Glomerular visceral epithelial cell (primary cell): Measurements from ENCODE around the gene HHATL.
"Not testable (repeated sequence)": the region's sequence is repeated elsewhere in the genome, so short reads cannot be mapped to it uniquely, and the experiment has no call there.

Experiments used
- DNase-seq: peaks from one replicate; pipeline ENCODE4 v3.0.0-alpha.2; 2016; ENCODE audit errors: extremely low spot score

Gene HHATL

DNA sequence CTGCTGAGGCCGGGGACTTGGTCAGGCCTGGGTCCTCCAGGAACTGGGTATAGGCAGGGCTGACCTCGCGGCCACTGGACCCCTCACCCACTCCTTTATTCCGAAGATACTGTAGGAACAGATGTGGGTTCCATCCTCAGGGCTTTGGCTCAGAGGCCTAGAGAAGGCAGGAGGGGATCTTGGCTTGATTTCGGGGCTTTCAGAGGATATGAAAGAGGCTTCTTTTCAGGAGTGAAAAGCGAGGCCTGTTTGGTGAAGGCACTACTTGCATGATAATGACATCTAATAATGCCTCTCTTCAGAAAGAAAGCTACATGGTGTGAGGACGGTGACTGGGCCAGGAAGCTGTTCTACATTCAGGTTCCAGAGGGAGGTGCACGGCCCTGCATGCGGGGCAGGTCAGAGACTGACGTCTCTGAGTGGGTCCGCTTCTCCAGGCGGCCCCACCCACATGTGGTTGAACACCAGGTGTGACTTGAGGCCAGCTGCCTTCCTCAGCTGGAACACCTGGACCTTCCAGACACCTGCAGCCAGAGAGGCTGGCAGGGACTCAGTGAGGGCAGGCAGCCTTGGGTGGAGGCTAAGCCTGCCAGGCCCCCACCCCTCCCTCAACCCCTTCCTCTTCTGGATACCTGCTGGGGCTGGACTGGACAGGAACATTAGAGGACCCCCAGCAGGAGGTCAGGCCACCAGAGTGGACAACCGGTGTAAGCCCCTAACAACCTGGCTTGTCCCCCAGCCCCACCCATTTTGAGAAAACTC lies 31.1 kb upstream of the HHATL start:
- DNase-seq = no peak

DNA sequence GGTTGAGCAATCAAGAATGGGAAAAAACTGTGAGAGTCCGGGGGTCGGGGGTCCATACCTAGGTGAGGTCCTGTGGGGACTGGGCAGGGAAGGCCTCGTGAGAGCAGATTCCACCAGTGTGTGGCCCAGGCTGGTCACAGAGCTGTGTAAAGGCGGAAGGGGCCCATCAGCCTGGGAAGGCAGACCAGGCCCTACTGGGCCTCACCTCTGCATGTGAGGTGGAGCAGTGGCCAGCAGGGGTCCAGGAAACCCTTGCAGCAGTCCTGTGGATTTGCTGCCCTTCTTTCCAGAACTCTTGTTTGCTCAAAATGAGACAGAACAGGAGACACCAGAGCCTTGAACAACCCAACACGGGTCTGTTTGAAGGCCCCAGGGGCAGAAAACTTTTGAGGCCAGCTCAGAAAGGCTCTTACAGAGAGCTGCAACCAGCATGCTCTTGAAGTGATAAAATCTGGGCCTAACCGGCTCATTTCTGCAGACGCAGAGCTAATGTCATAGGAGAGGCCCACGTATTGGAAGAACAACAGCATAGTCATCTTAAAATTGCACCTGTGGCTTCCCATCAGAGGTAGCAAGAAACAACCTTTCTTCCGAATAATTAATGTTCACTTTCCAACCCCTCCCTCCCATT lies 30.3 kb upstream of the HHATL start:
- DNase-seq = no peak

DNA sequence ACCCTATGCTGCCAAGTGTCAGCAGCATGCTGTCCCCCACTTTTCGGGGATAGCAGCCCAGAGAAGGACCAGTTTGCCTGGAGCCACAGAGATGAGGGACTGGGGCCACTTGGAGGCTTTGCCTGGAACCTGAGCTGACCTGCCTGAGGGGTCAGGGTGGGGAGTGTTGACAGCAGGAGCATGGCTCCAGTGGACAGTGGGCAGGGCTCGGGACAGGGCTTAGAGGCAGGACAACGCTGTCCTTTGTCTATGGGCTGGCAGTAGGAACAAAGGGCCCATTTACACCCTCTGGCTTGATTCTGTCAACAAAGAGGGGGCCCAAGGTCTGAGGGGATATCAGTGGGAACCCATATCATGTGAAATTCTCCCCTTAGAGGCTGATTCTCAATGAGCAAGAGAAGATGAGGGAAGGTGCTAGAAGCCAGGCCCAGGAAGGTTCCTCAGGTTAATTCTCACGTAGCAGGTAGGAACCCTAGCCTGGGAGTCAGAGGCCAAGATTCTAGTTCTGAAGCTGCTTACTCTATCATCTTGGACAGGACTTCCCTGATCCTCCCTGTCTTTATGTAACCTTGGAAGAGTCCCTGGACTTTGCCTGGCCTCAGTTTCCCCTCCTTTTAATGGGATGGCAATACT lies 29.7 kb upstream of the HHATL start:
- no peak for DNase-seq

DNA sequence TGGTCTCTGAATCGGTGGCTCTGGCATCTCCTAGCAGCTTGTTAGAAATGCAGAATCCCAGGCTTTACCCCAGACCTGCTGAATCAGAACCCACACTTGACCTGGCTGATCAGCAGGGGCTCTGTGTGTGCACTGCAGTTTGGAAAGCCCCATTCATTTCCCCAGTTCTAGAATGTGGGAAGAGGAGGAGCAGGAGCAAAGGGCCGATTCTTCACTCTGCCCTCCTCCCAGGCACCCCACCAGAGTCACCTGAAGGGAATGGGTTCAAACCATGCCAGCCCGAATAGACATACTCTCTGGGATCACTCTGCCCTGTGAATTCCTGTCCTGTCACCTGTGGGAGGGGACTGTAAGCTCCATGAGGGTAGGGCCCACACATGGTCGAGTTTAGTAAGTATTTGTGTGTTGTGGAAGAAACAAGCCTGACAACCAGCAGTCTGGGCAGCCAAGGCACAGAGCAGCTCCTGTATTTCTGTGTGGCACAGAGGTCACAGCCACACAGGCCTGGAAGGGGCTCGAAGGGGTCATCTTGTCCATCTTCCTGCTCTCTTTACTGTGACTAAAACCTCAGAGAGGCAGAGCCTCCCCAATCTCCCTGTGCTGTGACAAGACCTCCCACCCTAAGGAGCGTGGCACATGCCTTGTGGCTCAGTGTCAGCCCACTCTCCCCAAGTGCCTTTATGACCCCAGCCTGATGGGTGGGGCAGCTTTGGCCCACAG lies 29.0 kb upstream of the HHATL start:
- DNase-seq = no peak

DNA sequence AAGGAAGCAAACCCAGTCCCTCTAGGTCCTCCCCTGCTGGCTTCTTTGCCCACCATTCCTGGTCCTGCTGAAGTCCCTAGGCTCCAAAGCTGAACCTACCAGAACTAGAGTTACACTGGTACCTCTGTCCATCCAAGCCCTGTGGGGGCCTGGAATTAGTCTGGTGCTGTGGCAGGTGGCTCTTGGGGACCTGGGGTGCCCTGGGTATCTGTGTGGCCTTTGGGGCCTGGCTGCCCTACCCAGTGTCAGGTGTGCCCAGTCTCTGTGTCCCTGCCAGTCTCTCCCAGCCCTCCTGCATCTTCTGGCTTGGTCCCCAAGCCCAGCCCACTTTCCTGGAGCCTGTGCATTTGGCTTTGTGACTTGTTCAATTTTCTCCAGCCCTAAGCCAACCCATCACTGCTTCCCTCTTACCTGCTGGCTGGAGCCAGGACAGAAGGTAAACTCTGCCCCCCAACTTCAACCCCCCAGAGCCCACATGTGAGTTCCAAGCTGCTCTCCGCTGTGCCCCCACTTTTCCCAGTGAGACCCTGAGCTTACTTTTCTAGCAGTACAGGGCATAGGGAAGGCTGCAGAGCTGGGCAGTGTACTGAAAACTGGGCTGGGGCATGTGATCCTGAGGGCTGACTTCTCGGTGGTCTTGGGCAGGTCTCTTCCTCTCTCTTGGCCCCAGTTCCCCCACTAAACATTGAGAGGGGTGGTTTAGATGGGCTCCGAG lies 28.3 kb upstream of the HHATL start:
- DNase-seq = no peak

DNA sequence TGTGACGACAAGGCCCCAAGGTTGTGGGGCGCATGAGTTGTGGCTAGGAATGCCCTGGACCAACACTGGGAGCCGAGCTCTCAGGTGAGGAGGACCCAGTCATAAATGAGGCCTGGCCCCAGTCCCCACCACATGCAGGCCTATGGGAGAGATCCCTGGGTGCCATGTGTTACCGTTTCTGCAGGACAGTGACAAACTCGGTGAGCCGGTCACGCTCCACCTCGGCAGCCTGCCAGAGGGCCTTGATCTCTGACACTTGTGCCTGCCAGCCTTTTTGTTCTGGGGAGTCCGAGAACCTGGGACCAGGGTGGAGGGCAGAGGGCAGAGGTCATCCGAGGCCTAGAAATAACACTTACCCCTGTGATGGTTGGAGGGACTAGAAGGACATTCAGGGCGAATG lies 27.7 kb upstream of the HHATL start:
- no peak for DNase-seq

DNA sequence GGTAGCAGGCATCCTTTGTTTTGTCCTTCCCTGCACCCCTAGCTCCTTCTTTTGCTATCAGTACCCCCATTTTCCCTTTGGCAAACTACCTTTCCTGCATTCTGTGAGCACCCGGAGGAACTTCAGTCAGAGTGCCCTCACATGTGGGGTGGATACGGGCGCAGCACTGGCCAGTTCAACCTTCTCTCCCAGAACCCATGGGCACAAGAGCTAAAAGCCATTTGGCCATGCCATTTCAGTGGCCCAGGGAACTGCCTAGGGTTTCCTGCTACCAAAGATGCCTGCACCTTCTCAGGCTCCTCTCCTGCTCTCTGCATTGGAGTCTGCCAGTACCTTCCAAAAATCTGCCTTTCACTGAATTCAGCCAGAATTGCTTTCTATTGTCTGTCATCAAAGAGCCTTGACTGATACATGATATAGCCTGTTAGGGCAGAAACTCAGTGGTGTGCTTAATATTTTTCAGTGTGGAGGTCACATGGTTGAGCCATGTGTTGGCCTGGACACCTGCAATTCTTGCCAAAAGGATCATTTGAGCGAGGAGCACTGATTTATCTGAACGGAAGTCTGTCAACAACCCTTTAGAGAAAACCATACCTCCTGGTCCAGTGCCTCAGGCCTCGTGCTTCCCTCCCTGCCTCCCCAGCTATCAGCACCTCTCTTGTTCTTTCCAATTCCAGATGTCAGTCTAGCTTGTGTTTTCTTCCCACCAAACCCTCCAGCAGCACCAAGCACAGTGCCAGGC lies 27.0 kb upstream of the HHATL start:
- DNase-seq = no peak

DNA sequence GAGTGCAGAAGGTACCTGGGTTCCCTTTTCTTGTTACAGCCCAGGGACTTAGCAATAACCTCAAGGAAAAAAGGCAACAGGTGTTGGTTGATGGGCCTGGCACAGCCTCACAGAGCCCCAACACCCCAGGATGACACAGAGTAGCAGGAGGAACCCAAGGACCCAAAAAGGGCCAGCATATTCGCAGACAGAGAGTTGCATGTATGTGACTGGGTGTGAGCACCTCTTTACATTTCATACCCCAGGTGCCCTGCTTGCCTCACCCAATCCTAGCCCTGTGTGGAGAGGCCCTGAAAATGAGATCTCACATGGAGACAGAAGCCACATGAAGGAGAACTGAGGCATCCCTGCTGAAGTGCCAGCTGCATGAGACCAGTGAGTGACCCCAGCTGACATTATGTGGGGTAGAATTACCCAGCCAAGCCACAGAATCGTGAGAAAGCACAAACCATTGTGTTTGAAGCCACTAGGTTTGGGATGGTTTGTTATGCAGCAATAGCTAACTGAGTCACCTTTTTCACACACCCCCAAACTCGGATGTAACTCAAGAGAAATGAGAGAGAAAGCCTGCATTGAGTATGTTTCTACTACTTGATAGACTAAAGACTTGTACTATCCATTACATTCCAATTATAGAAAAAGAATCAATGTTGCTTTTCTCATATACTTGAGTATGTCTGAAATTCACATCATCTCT lies 26.2 kb upstream of the HHATL start:
- no peak for DNase-seq

DNA sequence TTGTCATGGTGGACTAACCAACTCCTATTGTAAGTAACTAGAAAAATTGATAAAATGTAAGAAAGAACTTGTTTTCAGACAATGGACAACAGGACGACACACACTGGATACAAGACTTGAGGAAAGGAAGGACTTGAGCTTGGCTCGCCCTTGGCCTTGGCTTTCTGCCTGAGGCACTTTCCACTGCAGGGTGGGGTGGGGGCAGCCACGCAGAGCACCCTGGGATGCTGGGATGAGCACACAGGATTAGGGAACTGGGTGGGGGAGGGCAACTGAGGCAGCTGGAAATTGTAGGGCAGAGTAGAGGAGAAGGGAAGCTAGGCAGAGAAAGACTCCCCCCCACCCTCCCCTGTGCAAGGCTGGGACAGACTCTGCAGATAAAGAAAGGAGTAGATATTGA lies 25.5 kb upstream of the HHATL start:
- DNase-seq = no peak

DNA sequence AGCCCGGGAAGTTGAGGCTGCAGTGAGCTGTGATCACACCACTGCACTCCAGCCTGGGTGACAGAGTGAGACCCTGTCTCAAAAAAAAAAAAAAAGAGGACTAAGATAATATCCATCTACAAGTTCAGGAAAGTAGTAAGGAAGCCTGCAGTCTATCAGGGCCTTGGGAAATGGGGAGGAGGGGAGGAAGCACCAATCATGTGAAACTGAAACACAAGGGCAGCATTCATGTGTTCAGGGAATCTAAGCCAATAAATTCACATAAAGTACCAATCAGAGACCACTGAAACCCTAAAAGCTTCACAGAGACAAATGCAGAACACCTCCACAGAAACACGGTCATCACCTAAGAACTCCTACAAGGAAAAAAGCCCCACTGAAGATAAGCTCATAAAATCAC lies 22.9 kb upstream of the HHATL start:
- no peak for DNase-seq

DNA sequence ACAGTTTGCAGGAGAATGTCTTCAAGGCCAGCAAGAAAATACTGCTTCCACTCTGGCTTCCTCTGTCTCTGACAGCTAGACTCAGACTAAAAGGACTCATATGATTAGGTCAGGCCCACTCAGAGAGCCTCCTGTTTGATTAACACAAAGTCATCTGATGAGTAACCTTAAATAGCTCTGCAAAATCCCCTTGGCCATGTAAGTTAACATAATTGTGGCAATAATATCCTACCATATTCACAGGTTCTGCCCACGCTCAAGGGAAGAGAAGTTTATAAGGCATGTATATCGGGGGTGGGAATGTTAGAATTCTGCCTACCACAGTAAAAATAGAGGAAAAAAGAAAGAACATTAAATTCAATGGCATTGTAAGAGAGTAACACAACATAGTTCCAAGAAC lies 20.6 kb upstream of the HHATL start:
- no peak for DNase-seq

DNA sequence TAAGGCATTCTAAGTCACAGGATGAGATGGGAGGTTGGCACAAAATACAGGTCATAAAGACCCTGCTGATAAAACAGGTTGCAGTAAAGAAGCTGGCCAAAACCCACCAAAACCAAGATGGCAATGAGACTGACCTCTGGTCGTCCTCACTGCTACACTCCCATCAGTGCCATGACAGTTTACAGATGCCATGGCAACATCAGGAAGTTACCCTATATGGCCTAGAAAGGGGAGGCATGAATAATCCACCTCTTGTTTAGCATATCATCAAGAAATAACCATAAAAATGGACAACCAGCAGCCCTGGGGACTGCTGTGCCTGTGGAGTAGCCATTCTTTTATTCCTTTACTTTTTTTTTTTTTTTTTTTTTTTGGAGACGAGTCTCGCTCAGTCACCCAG lies 19.8 kb upstream of the HHATL start:
- not testable (repeated sequence) for DNase-seq

DNA sequence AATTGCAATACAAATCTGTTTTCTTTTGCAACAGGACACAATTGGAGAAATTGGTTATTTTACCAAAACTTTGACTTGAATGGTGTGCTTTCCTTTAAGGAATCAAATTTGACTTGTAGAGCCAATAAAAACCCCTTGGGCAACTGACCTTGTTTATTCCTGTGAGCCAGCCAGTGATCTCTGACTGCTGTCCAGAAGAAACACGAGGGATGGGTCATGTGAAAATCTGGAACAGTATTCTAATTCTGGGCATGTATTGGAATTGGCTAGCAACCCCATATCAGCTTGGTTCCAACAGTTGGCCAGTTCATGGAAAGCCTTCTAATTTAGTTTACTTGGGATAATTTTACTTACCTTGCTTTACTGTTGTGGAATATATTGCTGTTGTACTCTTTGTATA lies 19.1 kb upstream of the HHATL start:
- no peak for DNase-seq

DNA sequence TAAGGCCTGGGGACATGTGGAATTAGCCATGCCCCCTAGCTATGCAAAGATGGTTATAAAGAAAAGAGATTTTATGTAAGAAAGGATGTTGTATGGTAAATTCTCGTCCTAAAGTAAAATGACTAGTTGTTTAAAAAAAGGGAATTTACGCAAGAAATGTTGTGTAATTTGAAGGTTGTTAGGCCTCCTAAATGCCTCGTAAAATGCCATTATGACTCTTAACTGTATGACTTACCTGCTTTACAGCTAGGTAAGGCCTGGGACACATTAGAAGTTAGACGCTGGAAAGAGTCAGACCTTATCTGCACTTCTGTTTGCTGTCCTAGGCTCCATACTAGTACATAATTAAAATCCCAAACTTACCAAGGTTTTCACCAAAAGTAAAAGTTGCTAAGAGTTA lies 17.5 kb upstream of the HHATL start:
- DNase-seq = no peak

DNA sequence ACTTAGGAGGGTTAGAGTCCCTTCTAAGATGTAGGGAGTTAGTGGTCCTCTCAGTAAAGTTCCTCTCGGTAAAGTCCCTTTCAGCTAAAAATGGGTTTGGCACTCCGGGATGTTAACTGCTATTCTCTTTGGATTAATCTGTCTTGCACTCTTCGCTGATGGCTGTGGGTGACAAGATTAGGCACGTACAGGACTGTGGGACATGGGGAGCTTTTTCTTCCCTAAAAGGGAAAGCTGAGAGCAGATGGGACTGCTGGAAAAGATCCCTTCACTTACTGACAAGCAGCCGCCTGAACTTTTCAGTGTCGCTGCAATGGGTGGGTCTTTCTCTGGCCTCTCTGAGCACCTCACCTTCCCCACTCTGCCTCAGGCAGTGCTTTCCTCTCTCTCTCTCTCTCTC lies 16.4 kb upstream of the HHATL start:
- no peak for DNase-seq

DNA sequence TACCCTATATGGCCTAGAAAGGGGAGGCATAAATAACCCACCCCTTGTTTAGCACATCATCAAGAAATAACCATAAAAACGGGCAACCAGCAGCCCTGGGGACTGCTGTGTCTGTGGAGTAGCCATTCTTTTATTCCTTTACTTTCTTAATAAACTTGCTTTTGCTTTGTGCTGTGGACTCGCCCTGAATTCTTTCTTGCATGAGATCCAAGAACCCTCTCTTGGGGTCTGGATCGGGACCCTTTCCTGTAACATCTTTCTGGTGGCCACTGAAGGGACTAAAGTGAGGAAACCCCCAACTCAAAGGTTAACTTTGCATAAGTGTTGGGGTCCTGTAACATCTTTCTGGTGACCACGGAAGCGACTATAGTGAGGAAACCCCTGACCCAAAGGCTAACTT lies 15.7 kb upstream of the HHATL start:
- DNase-seq = no peak

DNA sequence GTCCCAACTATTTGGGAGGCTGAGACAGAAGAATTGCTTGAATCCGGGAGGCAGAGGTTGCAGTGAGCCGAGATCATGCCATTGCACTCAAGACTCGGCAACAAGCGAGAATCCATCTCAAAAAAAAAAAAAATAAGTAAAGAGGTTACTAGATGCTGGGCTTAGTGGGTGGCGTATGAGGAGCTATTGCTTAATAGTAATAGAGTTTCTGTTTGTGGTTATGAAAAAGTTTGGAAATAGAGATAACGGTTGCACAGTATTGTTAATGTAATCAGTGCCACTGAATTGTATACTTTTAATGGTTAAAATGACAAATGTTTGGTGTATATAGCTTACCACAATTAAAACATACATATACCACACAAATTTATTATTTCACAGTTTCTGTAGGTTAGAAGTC lies 14.7 kb upstream of the HHATL start:
- DNase-seq = no peak

DNA sequence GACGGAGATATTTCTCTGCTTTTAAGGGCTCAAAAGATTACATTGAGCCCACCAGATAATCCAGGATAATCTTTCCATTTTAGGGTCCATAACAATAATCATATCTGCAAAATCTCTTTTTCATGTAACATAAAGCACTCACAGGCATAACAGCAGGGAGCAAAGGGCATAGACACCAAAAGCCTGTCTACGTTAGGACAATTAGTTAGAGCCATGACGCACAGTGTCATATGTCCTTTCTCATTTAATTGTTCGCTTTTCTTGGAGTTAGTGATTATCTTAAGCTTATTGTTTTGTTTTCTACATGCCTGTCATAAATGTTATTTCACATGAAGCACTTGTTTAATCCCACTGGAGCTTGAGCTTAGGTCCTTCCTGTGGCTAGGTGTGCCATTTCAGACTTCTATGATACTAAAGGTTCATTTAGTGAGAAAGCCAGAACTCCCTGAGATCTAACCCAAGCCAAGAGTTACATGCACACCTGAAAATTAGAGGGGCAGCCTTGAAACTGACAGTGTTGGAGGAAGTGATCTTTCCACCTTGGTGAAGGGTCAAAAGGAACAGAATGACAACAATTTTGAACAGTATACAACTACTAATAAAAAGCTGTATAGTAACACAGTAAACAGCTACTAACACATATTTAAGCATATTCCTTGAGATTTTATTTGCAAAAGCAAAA lies 11.7 kb upstream of the HHATL start:
- DNase-seq = no peak

DNA sequence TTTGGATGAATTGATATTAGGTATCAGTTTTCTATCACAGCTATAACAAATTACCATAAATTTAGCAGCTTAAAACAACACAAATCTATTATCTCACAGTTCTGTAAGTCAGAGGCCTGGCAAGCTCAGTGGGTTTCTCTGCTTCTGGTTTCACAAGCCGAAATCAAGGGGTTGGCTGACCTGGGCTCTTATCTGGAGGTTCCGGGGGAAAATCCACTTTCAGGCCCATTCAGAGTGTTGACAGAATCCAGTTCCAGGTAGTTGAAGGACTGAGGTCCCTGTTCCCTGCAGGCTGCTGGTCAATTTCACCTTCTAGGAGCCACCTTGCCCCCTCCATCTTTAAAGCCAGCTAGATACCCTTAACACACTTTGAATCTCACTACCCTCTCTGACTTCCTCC lies 11.1 kb upstream of the HHATL start:
- no peak for DNase-seq

DNA sequence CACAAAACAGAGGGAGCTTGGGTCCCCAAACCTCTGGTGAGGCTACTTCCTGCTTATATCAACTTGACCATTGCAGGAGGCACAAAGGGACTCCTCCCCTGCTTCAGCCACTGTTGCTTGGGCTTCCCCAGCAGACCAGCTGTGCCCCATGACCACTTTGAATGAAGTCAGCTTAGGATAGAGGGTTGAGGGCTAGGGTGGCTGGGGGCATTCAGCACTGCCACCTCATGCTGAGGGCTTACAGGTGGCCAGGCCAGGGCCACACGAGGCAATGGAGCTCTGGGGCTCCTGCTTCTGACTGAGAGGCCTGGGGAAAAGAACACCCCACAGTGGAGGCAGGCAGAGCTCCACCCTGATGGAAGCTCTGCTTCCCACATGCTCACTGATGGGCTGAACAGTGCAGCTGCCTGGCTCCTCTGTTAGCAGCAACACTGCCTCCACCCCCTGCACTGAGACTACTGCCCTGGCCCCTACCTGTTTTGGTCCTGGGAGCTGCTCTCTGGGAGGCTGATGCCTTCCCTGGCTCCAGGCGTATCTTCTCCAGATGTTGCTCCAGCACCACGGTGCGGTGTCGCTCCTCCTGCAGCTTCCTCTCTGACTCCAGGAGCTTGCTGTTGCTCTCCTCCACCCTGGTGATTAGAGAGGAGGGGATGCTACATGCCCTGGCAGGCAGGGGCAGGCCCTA lies 10.2 kb upstream of the HHATL start:
- no peak for DNase-seq
